GM15510 (cell line): ENCODE data around the gene LARGE2.

Source experiments
- POLR2A ChIP-seq: IDR thresholded peaks from 3 replicates; pipeline ENCODE4 v1.6.1; 2011; ENCODE audit warnings: borderline replicate concordance; ENCODE audit not compliant: insufficient read length; ENCODE audit errors: extremely low read depth

The LARGE2 gene

DNA sequence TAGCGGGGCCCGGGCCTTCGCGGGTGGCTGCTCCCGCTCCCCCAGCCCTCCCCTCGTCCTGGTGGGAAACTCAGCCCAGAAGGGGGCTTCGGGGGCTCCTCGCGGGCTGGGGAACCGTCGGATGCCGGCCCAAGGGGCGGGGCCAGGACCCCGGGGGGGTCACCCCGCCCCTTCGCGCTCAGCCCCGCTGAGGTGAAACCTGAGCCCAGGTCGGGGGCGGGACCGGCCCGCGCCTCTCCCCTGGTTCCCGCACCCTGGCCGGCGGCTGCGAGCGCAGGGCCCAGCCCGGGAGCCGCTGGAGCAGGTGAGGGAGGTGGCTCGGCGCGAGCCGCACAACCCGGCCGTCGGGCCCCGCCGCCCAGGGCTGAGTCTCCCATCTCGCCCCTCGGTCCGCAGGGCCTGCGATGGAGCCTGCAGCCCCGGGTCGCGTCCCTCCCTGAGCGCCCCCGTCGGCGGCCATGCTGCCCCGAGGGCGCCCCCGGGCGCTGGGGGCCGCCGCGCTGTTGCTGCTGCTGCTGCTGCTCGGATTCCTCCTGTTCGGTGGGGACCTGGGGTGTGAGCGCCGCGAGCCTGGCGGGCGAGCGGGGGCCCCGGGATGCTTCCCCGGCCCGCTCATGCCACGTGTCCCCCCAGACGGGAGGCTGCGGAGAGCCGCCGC lies at the start of gene LARGE2:
LARGE2 (plus strand) TSS at position 232 of the 658 bp plus-strand sequence; CDS start at position 459, 227 bp downstream.
- TF ChIP-seq POLR2A = no peak

DNA sequence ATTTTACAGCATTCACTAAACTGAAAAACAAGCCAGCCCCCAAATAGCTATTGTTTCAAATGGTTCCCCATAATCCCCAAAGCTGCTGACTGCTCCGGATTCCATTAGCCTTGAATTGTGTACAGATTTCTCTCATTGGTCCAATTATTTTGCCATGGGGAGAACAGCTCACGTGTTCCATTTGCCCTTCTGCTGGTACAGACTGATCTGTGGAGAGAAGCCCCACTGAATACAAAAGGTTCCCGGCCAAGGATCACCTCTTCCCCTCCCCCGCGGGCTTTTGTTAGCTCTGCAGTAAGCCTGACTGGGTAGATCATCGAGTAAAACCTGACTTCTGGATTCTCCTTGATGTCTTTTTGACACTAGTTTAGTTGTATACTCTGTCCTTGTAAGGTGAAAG lies 46.1 kb upstream of the LARGE2 start:
- no peak for TF ChIP-seq POLR2A

DNA sequence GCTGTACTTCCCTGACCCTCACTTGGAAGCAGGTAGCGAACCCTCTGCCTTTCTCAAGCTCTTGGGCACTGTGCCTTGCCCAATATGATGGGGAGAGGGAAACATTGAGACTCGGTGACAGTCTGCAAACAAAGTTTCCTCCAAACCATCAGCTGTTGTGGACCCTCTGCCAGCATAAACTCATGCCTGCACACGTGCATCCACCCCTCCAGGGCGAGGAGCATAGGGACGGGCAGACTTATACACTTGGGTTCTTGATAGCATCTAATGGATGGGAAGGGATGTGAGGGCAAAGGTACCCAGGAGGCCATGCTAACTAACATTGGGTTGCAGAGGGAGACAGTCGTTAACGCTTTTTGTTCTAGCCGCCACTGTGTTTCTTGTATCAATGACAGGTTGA lies 45.2 kb upstream of the LARGE2 start:
- TF ChIP-seq POLR2A = no peak

DNA sequence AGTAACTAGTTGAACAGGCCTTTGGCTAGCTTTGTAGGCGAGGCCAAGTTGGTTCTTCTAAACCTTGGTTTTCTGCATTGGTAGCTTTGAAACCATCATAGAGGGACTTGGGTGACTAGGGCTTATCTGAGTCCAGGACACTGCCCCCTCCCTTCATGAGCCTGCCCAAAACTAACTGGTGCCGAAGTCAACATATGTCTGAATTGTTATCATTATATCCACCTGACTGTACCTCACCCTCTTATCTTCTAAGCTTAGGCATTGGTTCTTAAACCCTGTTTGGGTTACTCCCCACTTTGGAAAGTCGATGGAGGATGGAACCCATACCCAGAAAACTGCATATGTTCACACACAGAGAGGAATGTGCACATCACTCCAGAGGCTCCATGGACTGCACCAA lies 44.6 kb upstream of the LARGE2 start:
- no peak for TF ChIP-seq POLR2A

DNA sequence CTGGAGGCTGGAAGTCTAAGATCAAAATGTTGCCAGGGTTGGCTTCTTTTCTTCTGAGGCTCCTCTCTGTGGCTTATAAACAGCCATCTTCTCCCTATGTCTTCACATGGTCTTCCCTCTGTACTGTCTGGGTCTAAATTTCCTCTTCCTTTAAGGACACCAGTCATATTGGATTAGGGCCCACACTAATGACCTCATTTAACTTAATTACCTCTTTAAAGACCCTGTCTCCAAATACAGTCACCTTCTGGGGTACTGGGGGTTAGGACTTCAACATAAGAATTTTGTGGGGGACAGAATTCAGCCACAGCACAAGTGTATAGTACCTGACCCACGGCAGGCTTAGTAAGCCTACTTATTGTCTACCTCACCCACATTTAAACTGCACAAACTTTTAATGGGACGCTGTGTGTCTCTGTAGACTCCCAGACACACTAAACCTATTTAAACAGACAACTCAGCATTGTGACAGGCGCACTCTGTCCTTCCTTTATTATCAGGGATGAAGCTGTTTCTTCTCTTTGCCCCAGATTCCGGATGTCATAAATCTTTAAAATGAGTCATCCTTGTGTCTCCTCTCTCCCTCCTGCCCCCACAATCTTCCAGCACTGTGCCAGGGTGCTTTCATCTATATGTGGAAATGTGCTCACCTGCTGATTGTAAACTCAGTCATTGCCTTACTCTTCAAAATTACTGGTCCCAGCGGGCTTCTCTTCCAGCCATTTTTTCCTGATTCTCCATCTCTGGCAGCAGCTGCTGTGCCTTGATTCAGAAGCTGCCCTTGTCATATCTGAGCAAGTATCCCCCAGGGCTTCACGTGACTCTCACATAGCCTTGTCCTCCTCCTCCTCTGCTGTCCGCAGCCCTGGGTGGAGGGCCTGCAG lies 42.4 kb upstream of the LARGE2 start:
- TF ChIP-seq POLR2A = no peak

DNA sequence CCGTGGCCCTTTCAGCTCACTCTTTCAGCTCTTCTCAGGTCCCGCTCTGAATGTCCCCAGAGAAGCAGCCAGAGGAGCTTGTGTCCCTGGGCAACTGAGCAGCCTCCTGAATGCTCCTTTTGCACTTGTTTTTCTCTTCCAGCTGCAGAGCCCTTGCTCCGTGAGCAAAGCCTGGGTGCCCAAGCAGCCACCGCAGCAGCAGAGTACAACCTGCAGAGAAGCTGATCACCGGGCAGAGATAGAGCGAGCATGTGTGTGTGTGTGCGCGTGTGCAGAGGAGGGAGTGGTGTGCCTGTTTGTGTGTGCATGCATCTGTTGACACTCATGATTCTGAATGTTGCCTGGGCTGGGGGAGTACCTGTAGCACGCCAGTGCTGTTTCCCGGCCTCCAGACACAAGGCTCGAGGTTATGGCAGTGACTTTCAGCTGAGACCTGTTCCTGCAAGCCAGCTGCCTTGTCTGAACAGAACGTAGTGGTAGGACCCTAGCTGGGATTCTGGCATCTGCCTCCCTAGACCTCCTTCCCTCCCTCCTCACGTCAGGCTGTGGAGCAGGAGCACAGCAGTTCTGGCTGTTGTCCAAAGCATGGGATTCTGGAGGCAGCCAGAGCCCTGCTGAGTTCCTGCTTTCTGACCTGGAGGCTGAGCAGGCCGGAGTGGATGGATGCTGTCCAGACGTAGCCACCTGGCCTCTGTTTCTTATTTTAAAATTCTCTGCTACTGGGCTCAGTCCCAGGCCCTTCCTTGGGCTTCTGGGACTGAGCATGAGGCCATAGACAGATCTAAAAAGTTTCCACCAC lies 41.5 kb upstream of the LARGE2 start:
- no peak for TF ChIP-seq POLR2A

DNA sequence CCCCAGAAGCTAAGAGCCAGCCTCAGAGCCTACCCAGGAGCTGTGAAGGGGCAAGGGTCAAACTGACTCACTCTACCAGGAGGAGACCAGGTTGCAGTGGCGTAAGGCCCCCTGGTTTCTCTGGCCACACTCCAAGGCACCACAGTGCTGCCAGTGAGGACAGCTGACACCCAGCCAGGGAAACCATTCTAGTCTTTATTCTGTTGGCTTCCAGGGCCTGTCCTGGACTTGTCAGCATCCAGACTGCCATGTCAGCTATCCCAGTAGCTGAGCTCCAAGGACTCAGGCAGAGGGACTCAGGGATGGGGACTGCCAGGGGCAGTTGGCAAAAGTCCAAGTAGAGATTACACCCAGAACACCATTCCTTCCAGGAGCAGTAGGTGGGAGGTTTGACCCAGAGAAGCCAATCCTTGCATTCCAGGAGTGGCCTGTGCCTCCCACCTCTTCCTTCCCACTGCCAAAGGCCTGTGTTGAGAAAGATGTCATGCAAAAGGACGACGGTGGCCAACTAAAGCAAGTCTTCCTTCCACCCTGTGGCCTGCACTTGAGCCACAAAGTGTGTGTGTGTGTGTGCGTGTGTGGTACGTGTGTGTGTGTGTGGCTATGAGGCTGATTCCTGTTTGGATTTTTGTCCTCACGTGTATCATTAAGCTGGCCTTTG lies 40.6 kb upstream of the LARGE2 start:
- TF ChIP-seq POLR2A = no peak

DNA sequence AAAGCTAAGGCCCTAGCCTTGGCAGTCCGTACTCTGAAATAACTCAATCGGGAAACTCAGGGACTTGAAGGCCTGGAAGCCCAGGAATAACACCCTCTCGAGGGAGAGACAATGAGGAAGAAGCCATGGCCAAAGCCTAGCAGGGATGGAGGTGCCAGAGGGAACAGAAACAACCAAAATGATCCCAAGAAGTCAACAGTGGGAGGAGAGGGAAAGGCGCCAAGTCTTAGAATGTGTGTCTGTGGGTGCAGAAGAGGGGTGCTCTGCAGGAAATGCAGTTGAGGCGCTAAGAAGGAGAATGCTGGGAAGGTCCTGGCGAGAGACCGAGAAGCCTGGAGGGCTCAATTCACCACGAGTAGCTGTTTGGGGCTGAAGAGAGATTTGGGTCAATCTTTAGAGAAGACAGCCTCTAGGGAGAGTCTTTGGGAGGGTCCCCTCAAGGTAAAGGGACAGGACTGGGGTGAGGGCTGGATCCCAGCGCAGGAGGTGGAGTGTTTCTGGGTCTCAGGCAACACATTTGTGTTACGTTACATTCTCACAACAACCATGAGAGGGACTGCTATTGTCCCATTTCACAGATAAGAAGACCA lies 37.8 kb upstream of the LARGE2 start:
- TF ChIP-seq POLR2A = no peak

DNA sequence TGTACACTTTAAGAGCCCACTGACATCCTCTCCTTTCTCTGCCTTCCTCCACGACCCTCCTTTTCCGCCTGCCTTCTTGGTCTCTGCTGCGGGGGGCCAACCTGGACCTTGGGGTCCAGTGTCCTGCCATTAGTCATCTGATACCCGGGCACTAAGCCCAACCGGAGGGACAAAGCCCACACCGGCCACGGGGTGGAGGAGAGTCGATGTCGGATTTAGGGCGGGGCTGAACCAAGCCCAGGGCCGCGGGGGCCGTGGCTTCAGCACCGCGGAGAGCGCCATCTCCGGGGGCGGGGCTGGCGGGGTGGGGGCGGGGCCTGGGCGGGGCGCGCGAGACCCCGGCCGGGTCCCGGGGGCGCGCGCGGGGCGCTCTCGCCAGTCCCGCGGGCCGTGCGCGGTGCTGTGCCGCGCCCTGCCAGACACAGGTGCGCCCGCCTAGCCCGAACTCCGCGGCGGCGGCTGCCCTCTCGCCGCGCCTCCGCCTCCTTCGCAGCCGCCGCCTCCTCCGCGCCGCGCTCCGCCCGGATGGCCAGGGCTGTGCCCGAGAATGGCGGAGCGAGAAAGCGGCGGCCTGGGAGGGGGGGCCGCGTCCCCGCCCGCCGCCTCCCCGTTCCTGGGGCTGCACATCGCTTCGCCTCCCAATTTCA lies 37.1 kb upstream of the LARGE2 start, which contains the start of gene MAPK8IP1:
MAPK8IP1 (plus strand) TSS at position 378 of the 647 bp plus-strand sequence; CDS start at position 548, 170 bp downstream.
- no peak for TF ChIP-seq POLR2A

DNA sequence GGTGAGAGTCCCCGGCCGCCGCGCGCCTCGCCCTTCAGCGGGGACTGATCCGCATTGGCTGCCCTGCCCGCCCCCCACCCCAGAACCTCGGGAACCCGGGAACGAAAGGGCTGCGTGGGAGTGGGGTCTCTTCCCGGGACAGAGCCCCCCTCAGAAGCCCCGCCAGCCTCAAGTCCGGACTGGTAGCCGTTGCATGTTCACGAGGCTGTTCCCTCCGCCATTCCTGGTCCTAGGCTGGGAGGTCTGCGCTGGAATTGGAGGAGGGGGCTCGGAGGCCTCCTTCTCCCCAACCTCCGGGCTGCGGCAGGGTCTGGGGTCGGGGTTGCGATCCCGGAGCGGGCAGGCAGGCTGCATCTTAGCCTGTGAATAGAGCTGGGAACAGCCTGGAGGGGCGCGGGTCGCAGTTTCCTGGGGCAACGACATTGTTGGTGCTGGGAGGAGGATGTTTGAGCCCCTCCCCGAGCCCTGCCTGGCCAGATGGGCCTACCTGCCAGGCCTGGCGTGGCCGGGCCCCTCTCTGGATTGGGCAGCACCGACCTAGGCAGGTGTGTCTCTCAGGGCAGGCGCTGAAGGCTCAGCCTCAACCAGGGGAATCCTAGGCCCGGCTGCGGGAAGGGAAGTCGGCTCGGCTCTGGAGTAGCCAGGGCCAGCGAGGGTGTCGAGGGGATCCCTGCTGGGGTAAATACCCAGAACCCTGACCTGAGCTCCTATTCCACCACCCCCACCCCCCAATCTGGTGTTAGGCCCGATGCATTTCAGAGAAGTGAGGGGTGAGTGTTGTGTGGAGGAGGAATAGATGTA lies 36.3 kb upstream of the LARGE2 start:
- TF ChIP-seq POLR2A = no peak

DNA sequence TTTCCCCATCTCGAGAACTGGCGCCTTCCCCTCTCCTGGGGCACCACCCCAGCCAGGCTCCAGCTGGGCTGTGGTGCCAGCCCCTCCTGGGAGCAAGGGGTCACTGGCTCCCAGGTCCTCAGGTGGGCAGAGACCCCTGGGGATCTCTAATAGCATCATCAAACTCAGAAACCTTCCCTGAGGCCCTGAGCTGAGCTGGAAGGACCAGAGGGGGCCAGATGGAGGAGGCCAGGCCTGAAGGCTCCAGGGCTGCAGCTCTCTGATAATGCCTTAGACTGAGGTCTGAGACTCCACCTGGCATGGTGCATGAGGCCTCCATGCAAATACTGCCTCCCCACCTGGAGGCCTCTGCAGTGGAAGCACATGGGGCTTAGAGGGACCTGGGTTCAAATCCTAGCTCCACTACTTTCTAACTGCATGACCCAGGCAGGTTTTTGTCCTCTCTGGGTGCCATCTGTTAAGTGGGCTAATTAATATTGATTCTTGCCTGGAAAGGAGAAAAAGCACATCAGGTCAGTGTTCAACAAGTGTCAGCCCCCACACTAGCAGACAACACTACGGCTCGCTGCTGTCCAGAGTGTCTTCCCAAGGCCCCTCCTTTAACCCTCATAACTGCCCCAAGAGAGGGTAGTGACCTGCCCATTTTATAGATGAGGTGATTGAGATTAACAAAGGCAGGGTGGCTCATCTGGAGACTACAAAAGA lies 35.5 kb upstream of the LARGE2 start:
- TF ChIP-seq POLR2A = no peak

DNA sequence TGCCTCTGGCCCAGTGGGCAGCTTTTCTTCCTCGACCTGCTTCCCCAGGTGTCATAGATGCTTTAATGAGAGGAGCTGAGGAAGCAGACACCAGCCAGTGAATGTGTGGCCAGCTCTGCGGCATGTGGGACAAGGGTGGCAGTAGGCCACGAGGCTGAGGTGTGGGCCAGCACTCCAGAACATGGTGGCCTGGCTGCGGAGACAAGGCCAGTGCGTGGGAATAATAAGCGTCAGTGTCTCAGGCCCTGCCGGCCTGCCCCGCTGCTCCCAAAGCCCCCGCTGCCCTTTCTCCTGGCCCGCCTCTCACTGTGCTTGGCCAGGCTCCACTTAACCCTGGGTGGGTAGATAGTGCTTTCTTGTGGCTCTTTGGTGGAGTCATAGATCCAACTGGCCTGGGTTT lies 34.9 kb upstream of the LARGE2 start:
- no peak for TF ChIP-seq POLR2A
